ENCODE data around the gene PMIS2.

PMIS2 gene

GRCh38 chr19:35556846-35557538 is 29.0 kb upstream of the PMIS2 start:
- no peak for DNase-seq (ENCODE audit: low spot score)

- peak; percentile 49 for DNase-seq (ENCODE audit: low spot score)
These were observed 28.2 kb upstream of the PMIS2 start for GRCh38 chr19:35557539-35558399.

GRCh38 chr19:35558400-35559280 is 27.3 kb upstream of the PMIS2 start:
- DNase-seq (ENCODE audit: low spot score), result no peak

GRCh38 chr19:35559281-35559659 is 26.7 kb upstream of the PMIS2 start:
- no peak for DNase-seq (ENCODE audit: low spot score)

GRCh38 chr19:35559781-35560180 is 26.2 kb upstream of the PMIS2 start:
- no peak for DNase-seq (ENCODE audit: low spot score)

- no peak for DNase-seq (ENCODE audit: low spot score)
These were observed 25.7 kb upstream of the PMIS2 start for GRCh38 chr19:35560271-35560670.

GRCh38 chr19:35560677-35561076 is 25.3 kb upstream of the PMIS2 start:
- DNase-seq (ENCODE audit: low spot score), result no peak

GRCh38 chr19:35561436-35561835 is 24.5 kb upstream of the PMIS2 start:
- no peak for DNase-seq (ENCODE audit: low spot score)

- DNase-seq (ENCODE audit: low spot score), result no peak
These were observed 23.6 kb upstream of the PMIS2 start for GRCh38 chr19:35562336-35562735.

- no peak for DNase-seq (ENCODE audit: low spot score)
These were observed 23.2 kb upstream of the PMIS2 start for GRCh38 chr19:35562776-35563175.

GRCh38 chr19:35563207-35563829 is 22.7 kb upstream of the PMIS2 start, which contains the start of gene ATP4A:
Gene ATP4A (minus strand): TSS chr19:35563658. CDS start chr19:35563629, 29 bp downstream.
- no peak for DNase-seq (ENCODE audit: low spot score)

- DNase-seq (ENCODE audit: low spot score), result no peak
These were observed 20.7 kb upstream of the PMIS2 start for GRCh38 chr19:35565016-35565856.

- no peak for DNase-seq (ENCODE audit: low spot score)
These were observed 19.2 kb upstream of the PMIS2 start for GRCh38 chr19:35566738-35567137.

- no peak for DNase-seq (ENCODE audit: low spot score)
These were observed 16.6 kb upstream of the PMIS2 start for GRCh38 chr19:35569281-35569781.

GRCh38 chr19:35571406-35571965 is 14.5 kb upstream of the PMIS2 start:
- DNase-seq (ENCODE audit: low spot score), result no peak

- no peak for DNase-seq (ENCODE audit: low spot score)
These were observed 8.1 kb upstream of the PMIS2 start for GRCh38 chr19:35577918-35578317.

- DNase-seq (ENCODE audit: low spot score), result no peak
These were observed 7.3 kb upstream of the PMIS2 start for GRCh38 chr19:35578707-35579106.

GRCh38 chr19:35582760-35583159 is 3.2 kb upstream of the PMIS2 start:
- DNase-seq (ENCODE audit: low spot score), result no peak

GRCh38 chr19:35587321-35587720 is 1.3 kb downstream of the PMIS2 start:
- no peak for DNase-seq (ENCODE audit: low spot score)

- DNase-seq (ENCODE audit: low spot score), result no peak
These were observed 4.9 kb downstream of the PMIS2 start for GRCh38 chr19:35590875-35591274.
